ENCODE results near the gene PIAS4. TPM values are rescaled to one million over a fixed set of nuclear protein-coding genes. Genes with fewer than 3 reads are reported as not detected.

Gene PIAS4
- total and polyA plus RNA-seq, 9 of the 15 experiments (the other 6 are each of a cell fraction or from before 2014, with no cell fraction given) = 0.27 to 34.9 (median 14.4) TPM

DNA sequence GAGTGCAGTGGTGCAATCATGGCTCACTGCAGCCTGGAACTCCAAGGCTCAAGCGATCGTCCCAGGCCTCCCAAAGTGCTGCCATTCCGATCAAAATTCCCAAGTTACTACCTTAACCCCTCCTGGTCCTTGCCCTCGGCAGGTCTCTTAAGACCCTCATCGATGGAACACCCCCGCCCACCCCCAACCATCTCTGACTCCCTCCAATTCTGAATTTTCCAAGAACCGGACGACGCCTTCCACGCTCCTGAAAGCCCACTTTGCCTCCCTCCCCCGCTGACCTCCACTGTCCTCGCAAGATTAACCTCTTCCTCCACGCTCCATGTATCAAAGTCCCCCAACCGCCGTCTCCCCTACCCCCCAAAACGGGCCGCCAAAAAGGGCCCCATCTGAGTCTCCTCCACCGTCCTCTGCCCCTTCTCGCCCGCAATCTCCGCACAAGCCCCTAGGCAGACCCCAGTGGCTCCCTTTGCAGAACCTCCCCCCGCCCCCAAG lies 37.2 kb upstream of the PIAS4 start:
- peak overlapping the region; percentile 69; the same call in 1 of the 2 replicates for H2AFZ ChIP-seq (ENCODE audit: low read depth, low read length)
- TF ChIP-seq HNRNPLL (IDR thresholded peaks at IDR 0.05; ENCODE audit: low read depth, low read length, poor library complexity, severe bottlenecking) (no peak), EGR1 (conservative IDR thresholded peaks at IDR 0.05) (0 out of 2 replicates have a peak, but pooled peaks have one; percentile 15), SIN3A (IDR thresholded peaks at IDR 0.05; ENCODE audit: borderline replicate concordance in 2 of 2, control insufficient read depth in 1 of 2, low read depth in 2 of 2, low read length in 2 of 2) (peak in 1 of 2 experiments; percentile 38; a peak in 1 of 4 replicates), ELF4 (CRISPR knock-in tag; IDR thresholded peaks at IDR 0.05) (peak; percentile 70; the same call in 1 of the 2 replicates)
- TF ChIP-seq, protein P1, sequence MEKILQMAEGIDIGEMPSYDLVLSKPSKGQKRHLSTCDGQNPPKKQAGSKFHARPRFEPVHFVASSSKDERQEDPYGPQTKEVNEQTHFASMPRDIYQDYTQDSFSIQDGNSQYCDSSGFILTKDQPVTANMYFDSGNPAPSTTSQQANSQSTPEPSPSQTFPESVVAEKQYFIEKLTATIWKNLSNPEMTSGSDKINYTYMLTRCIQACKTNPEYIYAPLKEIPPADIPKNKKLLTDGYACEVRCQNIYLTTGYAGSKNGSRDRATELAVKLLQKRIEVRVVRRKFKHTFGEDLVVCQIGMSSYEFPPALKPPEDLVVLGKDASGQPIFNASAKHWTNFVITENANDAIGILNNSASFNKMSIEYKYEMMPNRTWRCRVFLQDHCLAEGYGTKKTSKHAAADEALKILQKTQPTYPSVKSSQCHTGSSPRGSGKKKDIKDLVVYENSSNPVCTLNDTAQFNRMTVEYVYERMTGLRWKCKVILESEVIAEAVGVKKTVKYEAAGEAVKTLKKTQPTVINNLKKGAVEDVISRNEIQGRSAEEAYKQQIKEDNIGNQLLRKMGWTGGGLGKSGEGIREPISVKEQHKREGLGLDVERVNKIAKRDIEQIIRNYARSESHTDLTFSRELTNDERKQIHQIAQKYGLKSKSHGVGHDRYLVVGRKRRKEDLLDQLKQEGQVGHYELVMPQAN (IDR thresholded peaks at IDR 0.05; ENCODE audit: borderline replicate concordance) = peak; percentile 57; the same call in 1 of the 2 replicates
- TF ChIP-seq, protein P2, sequence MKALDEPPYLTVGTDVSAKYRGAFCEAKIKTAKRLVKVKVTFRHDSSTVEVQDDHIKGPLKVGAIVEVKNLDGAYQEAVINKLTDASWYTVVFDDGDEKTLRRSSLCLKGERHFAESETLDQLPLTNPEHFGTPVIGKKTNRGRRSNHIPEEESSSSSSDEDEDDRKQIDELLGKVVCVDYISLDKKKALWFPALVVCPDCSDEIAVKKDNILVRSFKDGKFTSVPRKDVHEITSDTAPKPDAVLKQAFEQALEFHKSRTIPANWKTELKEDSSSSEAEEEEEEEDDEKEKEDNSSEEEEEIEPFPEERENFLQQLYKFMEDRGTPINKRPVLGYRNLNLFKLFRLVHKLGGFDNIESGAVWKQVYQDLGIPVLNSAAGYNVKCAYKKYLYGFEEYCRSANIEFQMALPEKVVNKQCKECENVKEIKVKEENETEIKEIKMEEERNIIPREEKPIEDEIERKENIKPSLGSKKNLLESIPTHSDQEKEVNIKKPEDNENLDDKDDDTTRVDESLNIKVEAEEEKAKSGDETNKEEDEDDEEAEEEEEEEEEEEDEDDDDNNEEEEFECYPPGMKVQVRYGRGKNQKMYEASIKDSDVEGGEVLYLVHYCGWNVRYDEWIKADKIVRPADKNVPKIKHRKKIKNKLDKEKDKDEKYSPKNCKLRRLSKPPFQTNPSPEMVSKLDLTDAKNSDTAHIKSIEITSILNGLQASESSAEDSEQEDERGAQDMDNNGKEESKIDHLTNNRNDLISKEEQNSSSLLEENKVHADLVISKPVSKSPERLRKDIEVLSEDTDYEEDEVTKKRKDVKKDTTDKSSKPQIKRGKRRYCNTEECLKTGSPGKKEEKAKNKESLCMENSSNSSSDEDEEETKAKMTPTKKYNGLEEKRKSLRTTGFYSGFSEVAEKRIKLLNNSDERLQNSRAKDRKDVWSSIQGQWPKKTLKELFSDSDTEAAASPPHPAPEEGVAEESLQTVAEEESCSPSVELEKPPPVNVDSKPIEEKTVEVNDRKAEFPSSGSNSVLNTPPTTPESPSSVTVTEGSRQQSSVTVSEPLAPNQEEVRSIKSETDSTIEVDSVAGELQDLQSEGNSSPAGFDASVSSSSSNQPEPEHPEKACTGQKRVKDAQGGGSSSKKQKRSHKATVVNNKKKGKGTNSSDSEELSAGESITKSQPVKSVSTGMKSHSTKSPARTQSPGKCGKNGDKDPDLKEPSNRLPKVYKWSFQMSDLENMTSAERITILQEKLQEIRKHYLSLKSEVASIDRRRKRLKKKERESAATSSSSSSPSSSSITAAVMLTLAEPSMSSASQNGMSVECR (CRISPR knock-in tag; IDR thresholded peaks at IDR 0.05) = 0 out of 2 replicates have a peak, but pooled peaks have one; percentile 51
- TF ChIP-seq, protein P3, sequence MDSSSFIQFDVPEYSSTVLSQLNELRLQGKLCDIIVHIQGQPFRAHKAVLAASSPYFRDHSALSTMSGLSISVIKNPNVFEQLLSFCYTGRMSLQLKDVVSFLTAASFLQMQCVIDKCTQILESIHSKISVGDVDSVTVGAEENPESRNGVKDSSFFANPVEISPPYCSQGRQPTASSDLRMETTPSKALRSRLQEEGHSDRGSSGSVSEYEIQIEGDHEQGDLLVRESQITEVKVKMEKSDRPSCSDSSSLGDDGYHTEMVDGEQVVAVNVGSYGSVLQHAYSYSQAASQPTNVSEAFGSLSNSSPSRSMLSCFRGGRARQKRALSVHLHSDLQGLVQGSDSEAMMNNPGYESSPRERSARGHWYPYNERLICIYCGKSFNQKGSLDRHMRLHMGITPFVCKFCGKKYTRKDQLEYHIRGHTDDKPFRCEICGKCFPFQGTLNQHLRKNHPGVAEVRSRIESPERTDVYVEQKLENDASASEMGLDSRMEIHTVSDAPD (CRISPR knock-in tag; IDR thresholded peaks at IDR 0.05) = no peak
- TF ChIP-seq, protein P4, sequence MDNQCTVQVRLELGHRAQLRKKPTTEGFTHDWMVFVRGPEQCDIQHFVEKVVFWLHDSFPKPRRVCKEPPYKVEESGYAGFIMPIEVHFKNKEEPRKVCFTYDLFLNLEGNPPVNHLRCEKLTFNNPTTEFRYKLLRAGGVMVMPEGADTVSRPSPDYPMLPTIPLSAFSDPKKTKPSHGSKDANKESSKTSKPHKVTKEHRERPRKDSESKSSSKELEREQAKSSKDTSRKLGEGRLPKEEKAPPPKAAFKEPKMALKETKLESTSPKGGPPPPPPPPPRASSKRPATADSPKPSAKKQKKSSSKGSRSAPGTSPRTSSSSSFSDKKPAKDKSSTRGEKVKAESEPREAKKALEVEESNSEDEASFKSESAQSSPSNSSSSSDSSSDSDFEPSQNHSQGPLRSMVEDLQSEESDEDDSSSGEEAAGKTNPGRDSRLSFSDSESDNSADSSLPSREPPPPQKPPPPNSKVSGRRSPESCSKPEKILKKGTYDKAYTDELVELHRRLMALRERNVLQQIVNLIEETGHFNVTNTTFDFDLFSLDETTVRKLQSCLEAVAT (IDR thresholded peaks at IDR 0.05) = 0 out of 4 replicates have a peak, but pooled peaks have one; percentile 14 to 24
- TF ChIP-seq, protein P5, sequence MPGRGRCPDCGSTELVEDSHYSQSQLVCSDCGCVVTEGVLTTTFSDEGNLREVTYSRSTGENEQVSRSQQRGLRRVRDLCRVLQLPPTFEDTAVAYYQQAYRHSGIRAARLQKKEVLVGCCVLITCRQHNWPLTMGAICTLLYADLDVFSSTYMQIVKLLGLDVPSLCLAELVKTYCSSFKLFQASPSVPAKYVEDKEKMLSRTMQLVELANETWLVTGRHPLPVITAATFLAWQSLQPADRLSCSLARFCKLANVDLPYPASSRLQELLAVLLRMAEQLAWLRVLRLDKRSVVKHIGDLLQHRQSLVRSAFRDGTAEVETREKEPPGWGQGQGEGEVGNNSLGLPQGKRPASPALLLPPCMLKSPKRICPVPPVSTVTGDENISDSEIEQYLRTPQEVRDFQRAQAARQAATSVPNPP (IDR thresholded peaks at IDR 0.05; ENCODE audit: borderline replicate concordance, insufficient read depth, insufficient read length) = no peak

More for the DNA sequence above, 37.2 kb upstream of the PIAS4 start:
- Histone ChIP-seq H3K36me3 (ENCODE audit: control insufficient read depth, insufficient read depth, low read length) (peaks cover 44% of the 10 kb centered on the region; the same call in 2 of the 3 replicates), H3K4me2 (ENCODE audit: insufficient read depth, low read length) (peak overlapping the region; percentile 83), H3K4me3 (peak overlapping the region; percentile 94), H4K20me1 (replicated peaks; ENCODE audit: control insufficient read depth, insufficient read depth, low read length) (peaks cover 8% of the 10 kb centered on the region), H3K79me2 (ENCODE audit: control insufficient read depth, insufficient read depth, low read length) (peaks cover 37% of the 10 kb centered on the region), H3K9me1 (ENCODE audit: control insufficient read depth, insufficient read depth, low read length) (no peaks in the 10 kb centered on the region), H3K27me3 (ENCODE audit: control insufficient read depth in 2 of 2, insufficient read depth in 2 of 2, low read length in 2 of 2) (no peaks in the 10 kb centered on the region), H3K4me1 (replicated peaks in 1 of 2; ENCODE audit: control insufficient read depth in 2 of 2, insufficient read depth in 2 of 2, low read length in 2 of 2) (peaks cover 15 to 30% of the 10 kb centered on the region in 2 experiments), H3K9ac (ENCODE audit: insufficient read depth in 1 of 2, low read depth in 2 of 2, low read length in 2 of 2) (peak overlapping the region; percentile 79 to 95), H3K9me3 (replicated peaks; ENCODE audit: control insufficient read depth, insufficient read depth, low read depth, low read length) (no peaks in the 10 kb centered on the region), H3K27ac (ENCODE audit: extremely low read depth, low read depth, low read length) (peak overlapping the region; percentile 76)
- in situ Hi-C loops (cut with MboI) = no loop called here
- ATAC-seq (no peak), DNase-seq (ENCODE audit: extremely low read depth in 1 of 4, low spot score in 3 of 4) (no peak), FAIRE-seq (no peak)
- ChIA-PET CTCF (ENCODE audit: low intra/inter-chr PET ratio) (interaction anchor here (1.3 to 1.4 kb wide), 2 partner anchors 14 to 118 kb away, joined by 3 read pairs; no protein-coding TSS in a partner anchor), POLR2A (interaction anchor here (1.0 to 7.2 kb wide), 5 partner anchors 8 to 20 kb away, joined by 4 to 215 read pairs (median 9); partner anchors contain the start of gene EEF2)
- 2% methylated on average over 19 of the region's 22 CpGs for WGBS (ENCODE audit: insufficient coverage, low coverage, missing lambda C conversion rate)
- intact Hi-C loops (cut with micrococcal nuclease) = loop anchor here (2.0 kb wide), 1 partner anchor 36 kb away; the partner anchor contains the start of gene PIAS4
- BruUV-seq (replicated peaks) = no TSS peak
